Endothelial cell of umbilical vein (primary cell): ENCODE measurements around the gene TCERG1. TPM values are rescaled to one million over a fixed set of nuclear protein-coding genes. Genes with fewer than 3 reads are reported as not detected.

ENCODE experiments used
- BruUV-seq: library from RNA; stranded (reverse); fragments of 400-500 nt; replicated peaks from 2 replicates; lab custom pipeline; 2021; lab: Mats Ljungman, UMichigan
- CTCF ChIA-PET: fragments of 300-600, 350-600 bp; sonication (Branson Sonifier 250); formaldehyde crosslinking; loops from one replicate; lab custom pipeline; 2021; ENCODE audit warnings: antibody characterized with exemption, inconsistent platforms; lab: Charles Lee
- POLR2A ChIA-PET: fragments of 300-600, 350-600 bp; sonication (Branson Sonifier 250); formaldehyde crosslinking; loops from one replicate; lab custom pipeline; 2021; ENCODE audit warnings: antibody characterized with exemption, inconsistent platforms; lab: Charles Lee
- DNase-seq: peaks from one replicate; pipeline ENCODE4 v3.0.0-alpha.2; 2011; ENCODE audit warnings: low read depth, low spot score
- FAIRE-seq: peaks from 2 replicates; lab custom pipeline; 2011; peaks lifted over from hg19 to GRCh38; lab: Jason Lieb, UNC
- H2AFZ ChIP-seq: 2 replicates; pipeline ENCODE4 v1.6.0; 2012; ENCODE audit warnings: low read depth, low read length, control low read depth, inconsistent platforms
- H3K27ac ChIP-seq: 2 replicates; pipeline ENCODE4 v1.5.1; 2011; ENCODE audit warnings: low read depth, mild to moderate bottlenecking, control low read depth, low read length, moderate library complexity; ENCODE audit not compliant: insufficient read depth
- H3K27me3 ChIP-seq, 2 experiments: 2 replicates each; pipeline versions ENCODE4 v1.6.0 to v1.6.1; 2011; ENCODE audit warnings: low read length in 2 of 2, mixed read lengths in 1 of 2; ENCODE audit not compliant: control insufficient read depth in 2 of 2, insufficient read depth in 2 of 2
- H3K36me3 ChIP-seq, 2 experiments: 2 replicates in 1 of 2; 3 replicates in 1 of 2; pipeline ENCODE4 v1.5.1; 2011; ENCODE audit warnings: low read length in 2 of 2, mild to moderate bottlenecking in 1 of 2, moderate library complexity in 1 of 2; ENCODE audit not compliant: control insufficient read depth in 2 of 2, insufficient read depth in 2 of 2; ENCODE audit errors: extremely low read depth in 1 of 2
- H3K4me1 ChIP-seq: 3 replicates; pipeline ENCODE4 v1.5.1; 2011; ENCODE audit warnings: mild to moderate bottlenecking, low read length; ENCODE audit not compliant: control insufficient read depth, insufficient read depth; ENCODE audit errors: extremely low read depth
- H3K4me2 ChIP-seq: 2 replicates; pipeline ENCODE4 v1.6.1; 2011; ENCODE audit warnings: low read length, control low read depth, mixed read lengths; ENCODE audit not compliant: insufficient read depth
- H3K4me3 ChIP-seq, 3 experiments: fragments of 200-600 bp in 1 of 3; sonication (generic), shearing (Covaris generic) in 1 of 3; replicated peaks in 1 of 3; 2 replicates each; pipeline ENCODE4 v1.5.1; 2011 to 2016; ENCODE audit warnings: control low read depth in 3 of 3, low read length in 3 of 3, mild to moderate bottlenecking in 2 of 3, inconsistent platforms in 1 of 3, low read depth in 1 of 3, moderate library complexity in 1 of 3; ENCODE audit not compliant: insufficient read depth in 1 of 3
- H3K79me2 ChIP-seq: 2 replicates; pipeline ENCODE4 v1.6.0; 2012; ENCODE audit warnings: low read length, inconsistent platforms; ENCODE audit not compliant: control insufficient read depth, insufficient read depth
- H3K9ac ChIP-seq: replicated peaks from 2 replicates; pipeline ENCODE3; 2011; ENCODE audit warnings: low read length, control low read depth; ENCODE audit not compliant: insufficient read depth; ENCODE audit errors: extremely low read depth
- H3K9me1 ChIP-seq: replicated peaks from 3 replicates; pipeline ENCODE4 v1.6.0; 2011; ENCODE audit warnings: mild to moderate bottlenecking, low read length; ENCODE audit not compliant: control insufficient read depth, insufficient read depth; ENCODE audit errors: extremely low read depth
- H3K9me3 ChIP-seq: replicated peaks from 2 replicates; pipeline ENCODE4 v1.5.1; 2012; ENCODE audit warnings: low read length, inconsistent platforms; ENCODE audit not compliant: control insufficient read depth, insufficient read depth
- H4K20me1 ChIP-seq: replicated peaks from 2 replicates; pipeline ENCODE3; 2011; ENCODE audit warnings: mild to moderate bottlenecking, low read length; ENCODE audit not compliant: control insufficient read depth, insufficient read depth; ENCODE audit errors: extremely low read depth
- EZH2 ChIP-seq: IDR thresholded peaks from 2 replicates; pipeline ENCODE4 v1.6.1; 2012; ENCODE audit warnings: borderline replicate concordance, low read depth, mild to moderate bottlenecking, moderate library complexity, low read length, inconsistent platforms; ENCODE audit not compliant: severe bottlenecking
- FOS ChIP-seq: IDR thresholded peaks from 2 replicates; pipeline ENCODE4 v1.6.1; 2011; ENCODE audit warnings: mild to moderate bottlenecking, low read length, moderate library complexity, borderline replicate concordance; ENCODE audit not compliant: insufficient read depth
- GATA2 ChIP-seq: IDR thresholded peaks from 2 replicates; pipeline ENCODE4 v1.7.0; 2011; ENCODE audit warnings: low read depth, mild to moderate bottlenecking, moderate library complexity, mixed read lengths, low read length; ENCODE audit not compliant: insufficient read length, insufficient read depth
- JUN ChIP-seq: IDR thresholded peaks from 2 replicates; pipeline ENCODE4 v1.6.1; 2011; ENCODE audit warnings: borderline replicate concordance, low read depth; ENCODE audit not compliant: insufficient read length, insufficient read depth
- MYC ChIP-seq: IDR thresholded peaks from one replicate; pipeline ENCODE4 v1.6.1; 2011; ENCODE audit warnings: mild to moderate bottlenecking, low read depth, low read length
- POLR2A ChIP-seq: IDR thresholded peaks from 2 replicates; pipeline ENCODE4 v1.6.1; 2012; ENCODE audit warnings: low read depth, mild to moderate bottlenecking, control low read depth, low read length
- POLR2AphosphoS5 ChIP-seq: IDR thresholded peaks from 2 replicates; pipeline ENCODE4 v1.6.1; 2012; ENCODE audit warnings: low read depth, mild to moderate bottlenecking, control low read depth, low read length, moderate library complexity; ENCODE audit not compliant: insufficient read depth
- dilution Hi-C: fragments of 300-500 bp; cut with MboI; formaldehyde crosslinking; loops from one replicate; pipeline ENCODE4 v1.15.0; 2019; ENCODE audit warnings: low sequenced_read_pairs; ENCODE audit not compliant: extremely low pct_ligation_motif_present
- intact Hi-C: fragments of 100-400 bp; cut with micrococcal nuclease; formaldehyde crosslinking; loops from one replicate; pipeline ENCODE4 v1.10.0; 2022
- polyA plus RNA-seq, 4 experiments: library from polyadenylated mRNA; depleted of rRNA in 3 of 4; stranded (reverse) in 3 of 4; unstranded in 1 of 4; fragments of >200 nt; gene quantifications; 2 replicates each; pipeline versions ENCODE4 v1.2.1 to v1.2.3, GENCODE V29; 2011 to 2012; ENCODE audit warnings: missing spikeins in 1 of 4
- total RNA-seq: library from RNA; stranded (reverse); gene quantifications from 2 replicates; pipeline ENCODE4 v1.2.3, GENCODE V29; 2021
- TF ChIP-seq, protein P1 (sequence below), 2 donors: IDR thresholded peaks; 1 replicate in 1 of 2; 2 replicates in 1 of 2; pipeline ENCODE4 v1.5.1; 2011; ENCODE audit warnings: low read length in 2 of 2, mild to moderate bottlenecking in 2 of 2, moderate library complexity in 2 of 2, control low read depth in 1 of 2, inconsistent platforms in 1 of 2, low read depth in 1 of 2; ENCODE audit not compliant: insufficient read depth in 1 of 2; ENCODE audit errors: extremely low read depth in 1 of 2
- TF ChIP-seq, protein P2 (sequence below): IDR thresholded peaks from 2 replicates; pipeline ENCODE4 v1.6.1; 2011; ENCODE audit not compliant: insufficient read depth, insufficient read length

TCERG1 gene
- total and polyA plus RNA-seq, 2 donors (not counting 3 experiments of a cell fraction or from before 2014, with no cell fraction given): 71.4 to 98.4 TPM

- Histone ChIP-seq H3K27ac (no peak overlapping the region), H3K9ac (no peak overlapping the region), H3K4me2 (no peak overlapping the region), H3K79me2 (no peaks in the 10 kb centered on the region), H2AFZ (no peak overlapping the region), H3K9me3 (no peaks in the 10 kb centered on the region), H3K4me3 (no peak overlapping the region), H3K36me3 (peaks cover 3 to 8% of the 10 kb centered on the region in 2 experiments), H3K4me1 (no peaks in the 10 kb centered on the region), H3K27me3 (no peaks in the 10 kb centered on the region), H4K20me1 (peaks cover 2% of the 10 kb centered on the region), H3K9me1 (no peaks in the 10 kb centered on the region)
- ChIA-PET CTCF (interaction anchor here (0.9 to 2.7 kb wide), 2 partner anchors 14 to 451 kb away, joined by 3 to 9 read pairs; no protein-coding TSS in a partner anchor), POLR2A (no interaction called here)
- dilution Hi-C loops: no loop called here
- FAIRE-seq: no peak
- no peak for DNase-seq
- intact Hi-C loops: loop anchor here (10.0 kb wide), 1 partner anchor 230 kb away; no protein-coding TSS in a partner anchor
- no TSS peak for BruUV-seq
- TF ChIP-seq POLR2A: no peak
- no peak for TF ChIP-seq MYC
- TF ChIP-seq, protein P1, sequence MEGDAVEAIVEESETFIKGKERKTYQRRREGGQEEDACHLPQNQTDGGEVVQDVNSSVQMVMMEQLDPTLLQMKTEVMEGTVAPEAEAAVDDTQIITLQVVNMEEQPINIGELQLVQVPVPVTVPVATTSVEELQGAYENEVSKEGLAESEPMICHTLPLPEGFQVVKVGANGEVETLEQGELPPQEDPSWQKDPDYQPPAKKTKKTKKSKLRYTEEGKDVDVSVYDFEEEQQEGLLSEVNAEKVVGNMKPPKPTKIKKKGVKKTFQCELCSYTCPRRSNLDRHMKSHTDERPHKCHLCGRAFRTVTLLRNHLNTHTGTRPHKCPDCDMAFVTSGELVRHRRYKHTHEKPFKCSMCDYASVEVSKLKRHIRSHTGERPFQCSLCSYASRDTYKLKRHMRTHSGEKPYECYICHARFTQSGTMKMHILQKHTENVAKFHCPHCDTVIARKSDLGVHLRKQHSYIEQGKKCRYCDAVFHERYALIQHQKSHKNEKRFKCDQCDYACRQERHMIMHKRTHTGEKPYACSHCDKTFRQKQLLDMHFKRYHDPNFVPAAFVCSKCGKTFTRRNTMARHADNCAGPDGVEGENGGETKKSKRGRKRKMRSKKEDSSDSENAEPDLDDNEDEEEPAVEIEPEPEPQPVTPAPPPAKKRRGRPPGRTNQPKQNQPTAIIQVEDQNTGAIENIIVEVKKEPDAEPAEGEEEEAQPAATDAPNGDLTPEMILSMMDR (IDR thresholded peaks at IDR 0.05; ENCODE audit: extremely low read depth in 1 of 2, insufficient read depth in 1 of 2, low read depth in 1 of 2, low read length in 2 of 2): no peak
- no peak for TF ChIP-seq POLR2AphosphoS5
- TF ChIP-seq FOS: no peak
- TF ChIP-seq JUN: no peak
- no peak for TF ChIP-seq GATA2
- TF ChIP-seq, protein P2, sequence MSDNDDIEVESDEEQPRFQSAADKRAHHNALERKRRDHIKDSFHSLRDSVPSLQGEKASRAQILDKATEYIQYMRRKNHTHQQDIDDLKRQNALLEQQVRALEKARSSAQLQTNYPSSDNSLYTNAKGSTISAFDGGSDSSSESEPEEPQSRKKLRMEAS: no peak
- TF ChIP-seq EZH2: no peak
Measured at GRCh38 chr5:146514575-146514974, 67.4 kb downstream of the TCERG1 start.
